ENCODE measurements around the gene CLPX. TPM values are rescaled to one million over a fixed set of nuclear protein-coding genes. Genes with fewer than 3 reads are reported as not detected.
A peak's percentile ranks its signal among the peaks of the same experiment; 100 is the strongest.
"Not testable (repeated sequence)": the region's sequence is repeated elsewhere in the genome, so short reads cannot be mapped to it uniquely, and the experiment has no call there.

Gene CLPX
- 76.2 TPM for total RNA-seq

GRCh38 chr15:65184868-65185717 is at the start of gene CLPX:
CLPX (minus strand) TSS chr15:65185342; CDS start chr15:65185153, 189 bp downstream.
- DNase-seq (ENCODE audit: low spot score) = peak; percentile 98
- ATAC-seq = peak; percentile 89

DNA sequence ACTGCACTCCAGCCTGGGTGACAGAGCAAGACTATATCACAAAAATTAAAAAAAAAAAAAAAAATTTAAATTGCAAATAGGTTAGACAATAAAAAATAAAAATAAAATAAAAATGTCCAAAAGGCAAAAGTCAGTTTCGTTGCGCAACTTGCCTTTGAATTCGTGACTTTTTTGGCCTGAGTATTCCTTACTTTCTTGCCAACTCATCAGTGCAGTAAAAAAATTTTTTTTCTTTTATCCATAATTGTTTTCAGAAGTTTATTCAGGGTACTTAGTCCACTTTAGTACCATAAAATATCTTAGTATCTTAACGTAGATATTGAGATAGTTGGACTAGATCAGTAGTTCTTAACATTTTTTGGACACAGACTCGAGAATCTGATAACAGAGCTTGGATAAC is 48.6 kb upstream of the CLPX start:
- ATAC-seq (no peak), DNase-seq (ENCODE audit: low spot score) (no peak)

DNA sequence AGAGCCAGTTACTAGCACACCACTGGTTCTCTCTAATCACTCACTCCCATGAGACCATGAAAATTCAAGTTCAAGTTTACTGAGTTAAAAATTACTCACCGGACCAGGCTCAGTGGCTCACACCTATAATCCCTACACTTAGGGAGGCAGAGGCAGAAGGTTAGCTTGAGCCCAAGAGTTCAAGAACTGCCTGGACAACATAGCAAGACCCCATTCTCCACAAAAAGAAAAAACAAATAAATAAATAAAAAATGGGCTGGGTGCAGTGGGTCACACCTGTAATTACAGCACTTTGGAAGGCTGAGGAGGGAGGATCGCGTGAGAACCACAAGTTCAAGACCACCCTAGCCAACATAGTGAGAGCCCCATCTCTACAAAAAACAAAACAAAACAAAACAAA is 47.4 kb upstream of the CLPX start:
- ATAC-seq (no peak), DNase-seq (ENCODE audit: low spot score) (no peak)

DNA sequence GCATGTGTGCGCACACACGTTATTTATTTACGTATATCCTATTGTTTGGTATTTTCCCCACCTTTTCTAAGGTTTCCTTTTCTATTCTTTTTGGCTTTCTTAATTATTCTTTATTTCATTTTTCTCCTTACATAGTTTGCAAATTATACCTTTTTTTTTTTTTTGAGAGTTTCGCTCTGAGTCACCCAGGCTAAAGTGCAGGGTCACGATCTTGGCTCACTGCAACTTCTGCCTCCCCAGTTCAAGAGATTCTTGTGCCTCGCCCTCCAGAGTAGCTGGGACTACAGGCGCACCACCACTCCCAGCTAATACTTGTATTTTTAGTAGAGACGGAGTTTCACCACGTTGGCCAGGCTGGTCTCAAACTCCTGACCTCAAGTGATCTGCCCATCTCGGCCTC is 46.2 kb upstream of the CLPX start:
- ATAC-seq (no peak), DNase-seq (ENCODE audit: low spot score) (no peak)

- not testable (repeated sequence) for DNase-seq (ENCODE audit: low spot score); ATAC-seq
Measured at GRCh38 chr15:65226901-65227300, 41.8 kb upstream of the CLPX start.

DNA sequence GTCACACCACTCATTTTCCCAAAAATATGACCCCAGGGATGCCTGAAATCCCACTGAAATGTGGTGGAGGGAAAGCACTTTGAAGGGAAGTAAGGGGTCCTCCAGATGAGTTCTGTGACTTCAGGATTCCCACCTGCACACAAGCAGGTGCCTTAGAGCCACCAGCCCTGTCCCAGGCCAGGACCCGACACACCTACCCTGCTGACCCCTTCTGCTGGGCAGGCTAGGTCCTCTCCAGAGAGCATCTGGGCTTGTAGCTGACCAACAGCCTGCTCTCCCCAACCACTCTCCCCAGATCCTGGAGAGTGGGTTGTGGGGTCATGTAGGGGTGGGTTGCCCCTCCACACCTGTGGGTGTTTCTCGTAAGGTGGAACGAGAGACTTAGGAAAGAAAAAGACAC is 41.1 kb upstream of the CLPX start:
- ATAC-seq (no peak), DNase-seq (ENCODE audit: low spot score) (no peak)

DNA sequence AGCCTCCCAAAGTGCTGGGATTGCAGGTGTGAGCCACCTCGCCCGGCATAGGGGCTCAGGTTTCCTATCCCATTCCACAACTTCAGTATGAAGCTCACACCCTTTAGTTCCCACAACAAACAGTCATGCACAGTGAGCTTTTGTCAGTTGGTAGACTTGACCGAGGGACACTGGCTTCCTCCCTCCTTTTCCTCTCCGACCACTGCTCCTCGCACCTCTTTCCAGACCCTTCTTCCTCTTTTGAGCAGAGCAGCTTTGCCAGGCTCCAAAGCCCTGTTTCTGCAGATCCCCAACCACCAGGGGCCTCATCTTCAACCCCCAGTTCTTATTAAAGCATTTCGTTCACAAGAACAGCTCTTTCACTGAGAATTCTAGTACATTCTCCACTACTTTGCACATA is 38.9 kb upstream of the CLPX start:
- DNase-seq (ENCODE audit: low spot score) (no peak), ATAC-seq (no peak)

DNA sequence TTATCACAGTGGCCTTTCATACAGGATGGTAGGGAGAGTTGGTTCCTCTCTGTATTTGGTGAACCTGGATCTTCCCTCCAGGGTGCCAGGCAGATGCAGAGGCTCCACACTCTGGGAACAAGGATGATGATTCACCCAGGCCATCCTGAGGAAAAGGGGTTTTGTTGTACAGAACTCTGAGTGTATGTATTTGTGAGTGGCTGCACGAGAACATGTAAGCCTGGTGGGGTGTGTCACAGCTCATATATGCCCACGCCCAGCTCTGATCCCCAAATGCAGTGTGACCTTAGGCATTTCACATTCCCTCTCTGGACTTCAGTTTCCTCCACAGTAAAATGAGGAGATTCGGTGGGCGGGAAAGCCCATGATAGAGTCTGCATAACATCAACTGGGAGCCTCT is 37.7 kb upstream of the CLPX start:
- no peak for ATAC-seq
- DNase-seq (ENCODE audit: low spot score) = no peak

DNA sequence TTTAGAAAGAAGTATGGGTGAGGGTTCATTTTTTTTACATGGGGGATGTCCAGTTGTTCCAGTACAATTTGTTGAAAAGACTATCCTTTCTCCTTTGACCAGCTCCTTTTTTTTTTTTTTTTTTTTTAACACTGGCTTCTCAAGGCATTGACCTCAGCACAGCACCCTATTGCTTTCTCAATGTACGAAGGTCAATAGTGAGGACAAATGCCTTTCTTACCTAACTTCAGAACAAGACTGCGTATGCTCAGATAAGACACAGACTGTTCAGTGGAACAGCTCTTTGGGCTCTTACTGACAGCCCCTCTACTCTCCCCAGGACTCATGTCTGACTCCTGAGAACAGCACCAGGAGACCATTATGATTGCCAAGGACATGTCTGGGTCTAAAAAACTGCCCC is 36.6 kb upstream of the CLPX start:
- ATAC-seq (peak; percentile 59), DNase-seq (ENCODE audit: low spot score) (no peak)

DNA sequence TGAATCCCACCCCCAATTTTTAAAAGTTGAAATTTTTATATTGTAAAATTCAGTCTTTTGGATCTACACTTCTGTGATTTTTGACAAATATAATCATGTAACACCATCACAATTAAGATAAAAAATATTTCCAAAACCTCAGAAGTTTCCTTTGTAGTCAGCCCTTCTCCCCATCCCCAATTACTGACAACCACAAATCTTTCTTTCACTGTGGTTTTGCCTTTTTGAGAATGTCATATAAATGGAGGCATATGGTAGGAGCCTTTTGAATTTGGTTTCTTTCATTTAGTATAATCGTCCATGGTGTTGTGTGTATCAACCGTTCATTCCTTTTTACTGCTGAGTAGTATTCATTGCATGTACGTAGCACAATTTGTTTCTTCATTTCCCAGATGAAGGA is 34.0 kb upstream of the CLPX start:
- DNase-seq (ENCODE audit: low spot score) = no peak
- ATAC-seq = no peak

- no peak for DNase-seq (ENCODE audit: low spot score)
- ATAC-seq = no peak
Measured at GRCh38 chr15:65217526-65218482, 32.7 kb upstream of the CLPX start.

- DNase-seq (ENCODE audit: low spot score) = no peak
- ATAC-seq = no peak
Measured at GRCh38 chr15:65215496-65215895, 30.4 kb upstream of the CLPX start.

GRCh38 chr15:65214010-65214409 is 28.9 kb upstream of the CLPX start:
- DNase-seq (ENCODE audit: low spot score) = no peak
- ATAC-seq = no peak

DNA sequence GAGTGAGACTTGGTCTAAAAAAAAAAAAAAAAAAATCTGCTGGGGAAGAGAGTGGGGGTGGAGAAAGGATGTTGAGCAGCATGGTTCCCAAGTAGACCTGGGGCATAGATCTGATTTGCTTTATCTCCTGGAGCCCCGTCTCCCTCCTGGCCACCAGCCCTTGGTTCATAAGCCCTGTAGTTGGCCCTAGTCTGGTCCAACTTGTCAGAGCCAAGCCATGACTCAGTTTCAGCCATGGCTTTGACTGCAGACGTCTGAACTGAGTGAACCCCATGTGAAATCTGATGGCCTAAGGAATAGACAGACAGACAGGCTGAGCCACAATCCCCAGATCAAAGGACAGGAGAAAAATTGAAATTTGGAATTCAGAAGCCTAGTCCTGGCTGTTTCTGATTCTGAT is 28.1 kb upstream of the CLPX start:
- DNase-seq (ENCODE audit: low spot score) = no peak
- ATAC-seq = no peak

- no peak for DNase-seq (ENCODE audit: low spot score)
- ATAC-seq = peak; percentile 22
Measured at GRCh38 chr15:65212097-65212496, 27.0 kb upstream of the CLPX start.

GRCh38 chr15:65211482-65211982 is 26.4 kb upstream of the CLPX start:
- no peak for DNase-seq (ENCODE audit: low spot score)
- ATAC-seq = peak; percentile 16

- DNase-seq (ENCODE audit: low spot score) (no peak), ATAC-seq (no peak)
Measured at GRCh38 chr15:65210770-65211481, 25.8 kb upstream of the CLPX start, which contains the start of gene CILP. CILP (minus strand) TSS chr15:65211473; CDS start chr15:65209755, 1,718 bp downstream.

DNA sequence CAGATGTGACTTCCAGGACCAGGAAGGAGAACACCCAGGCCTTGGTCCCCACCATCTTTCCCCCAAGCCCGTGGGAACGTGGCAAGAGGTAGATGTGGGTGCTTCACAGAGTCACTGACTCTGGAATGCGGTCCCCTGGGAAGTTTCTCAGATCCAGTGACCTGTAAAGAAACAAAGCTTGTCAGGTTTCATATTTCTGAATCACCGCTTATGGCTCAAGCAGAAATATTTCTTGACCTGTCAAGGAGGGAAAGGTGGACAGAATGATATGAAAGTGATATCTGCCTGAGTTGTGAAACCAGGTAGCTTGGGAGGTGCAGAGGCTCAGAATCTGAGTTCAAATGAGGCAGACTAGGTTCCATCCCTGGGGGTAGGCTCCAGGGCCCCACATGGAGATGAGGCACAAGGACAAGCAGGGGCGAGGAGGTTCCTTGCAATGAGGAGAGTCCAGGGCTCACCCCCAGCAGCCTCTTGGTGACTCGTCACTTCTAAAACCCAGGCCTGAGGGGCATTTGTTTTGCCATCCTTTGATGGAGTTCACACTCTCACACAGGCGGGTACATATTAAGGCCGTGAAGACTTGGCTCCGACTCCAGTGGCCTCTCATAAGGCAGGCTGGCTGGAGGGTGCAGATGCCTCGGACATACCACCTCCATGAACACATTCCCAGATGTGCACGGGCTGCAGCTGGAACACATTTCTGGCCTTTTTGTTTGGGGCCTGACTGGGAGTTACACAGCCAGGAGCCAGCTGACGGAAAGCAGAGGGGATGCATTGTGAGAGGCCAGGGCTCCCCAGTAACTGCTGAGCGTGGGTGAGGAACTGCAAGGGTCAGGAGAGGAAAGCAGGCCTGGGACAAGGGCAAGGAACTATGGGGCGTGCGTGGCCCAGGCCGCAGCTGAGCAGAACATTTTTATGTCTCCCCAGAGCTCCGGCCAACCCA is 24.8 kb upstream of the CLPX start:
- DNase-seq (ENCODE audit: low spot score) (no peak), ATAC-seq (peak; percentile 23)

DNA sequence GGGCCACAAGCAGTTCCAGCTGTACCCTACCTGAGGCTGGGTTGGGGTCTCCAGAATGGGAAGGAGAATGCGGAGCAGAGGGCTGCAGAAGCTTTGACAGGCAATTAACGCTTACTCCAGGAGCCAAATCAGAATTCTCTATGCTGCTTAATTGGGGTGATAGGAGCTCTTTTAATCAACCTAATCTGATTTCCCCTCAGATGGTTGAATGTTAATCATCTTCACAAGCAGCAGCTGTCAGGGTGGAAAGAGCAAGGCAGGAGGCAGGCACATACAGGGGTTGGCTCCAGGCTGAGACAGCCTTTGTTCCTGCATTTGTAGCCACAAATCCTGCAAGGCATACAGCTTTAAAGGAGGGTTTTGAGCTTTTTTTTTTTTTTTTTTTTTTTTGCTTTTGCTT is 23.5 kb upstream of the CLPX start:
- ATAC-seq (no peak), DNase-seq (ENCODE audit: low spot score) (no peak)

All from left lobe of liver (tissue), 2 donors.